KMS-11 (cell line): Measurements from ENCODE around the gene RGS21.

ENCODE experiments used
- H2AFZ ChIP-seq: fragments of 200-600 bp; sonication (generic); 2 replicates; pipeline ENCODE4 v1.6.1; 2016; ENCODE audit warnings: antibody characterized with exemption, mixed run types, low read depth
- H3K27ac ChIP-seq: fragments of 200-600 bp; sonication (generic); 2 replicates; pipeline ENCODE4 v1.6.1; 2016; ENCODE audit warnings: mild to moderate bottlenecking, mixed run types
- H3K27me3 ChIP-seq: fragments of 200-600 bp; sonication (generic); 2 replicates; pipeline ENCODE4 v1.6.1; 2017; ENCODE audit warnings: mild to moderate bottlenecking, low read depth, mixed run types, moderate library complexity; ENCODE audit not compliant: insufficient read depth
- H3K36me3 ChIP-seq: fragments of 200-600 bp; sonication (generic); 2 replicates; pipeline ENCODE4 v1.6.1; 2017; ENCODE audit warnings: mild to moderate bottlenecking, mixed run types; ENCODE audit not compliant: insufficient read depth
- H3K4me1 ChIP-seq: fragments of 200-600 bp; sonication (generic); 2 replicates; pipeline ENCODE4 v1.6.1; 2016; ENCODE audit warnings: mild to moderate bottlenecking, low read depth, mixed run types; ENCODE audit not compliant: poor library complexity, severe bottlenecking
- H3K4me2 ChIP-seq: fragments of 200-600 bp; sonication (generic); 2 replicates; pipeline ENCODE4 v1.7.0; 2016; ENCODE audit warnings: mild to moderate bottlenecking, mixed run types
- H3K4me3 ChIP-seq: fragments of 200-600 bp; sonication (generic); IDR thresholded peaks from 2 replicates; pipeline ENCODE4 v1.6.1; 2017; ENCODE audit warnings: low read depth, low read length, mixed read lengths; ENCODE audit not compliant: insufficient read depth
- H3K79me2 ChIP-seq: fragments of 200-600 bp; sonication (generic); 2 replicates; pipeline ENCODE4 v1.6.1; 2016; ENCODE audit warnings: low read depth, mixed run types; ENCODE audit not compliant: insufficient read depth
- H3K9ac ChIP-seq: fragments of 200-600 bp; sonication (generic); 2 replicates; pipeline ENCODE4 v1.6.1; 2016; ENCODE audit warnings: mild to moderate bottlenecking, mixed run types
- H4K20me1 ChIP-seq: fragments of 200-600 bp; sonication (generic); 2 replicates; pipeline ENCODE4 v1.6.1; 2016; ENCODE audit warnings: mild to moderate bottlenecking, mixed run types; ENCODE audit not compliant: insufficient read depth
- TF ChIP-seq, protein P1 (sequence below): fragments of 200-600 bp; sonication (generic); conservative IDR thresholded peaks from 2 replicates; pipeline ENCODE4 v1.6.1; 2017; ENCODE audit warnings: low read depth, mild to moderate bottlenecking, antibody characterized with exemption, low read length, moderate library complexity, mixed read lengths

RGS21 gene

DNA sequence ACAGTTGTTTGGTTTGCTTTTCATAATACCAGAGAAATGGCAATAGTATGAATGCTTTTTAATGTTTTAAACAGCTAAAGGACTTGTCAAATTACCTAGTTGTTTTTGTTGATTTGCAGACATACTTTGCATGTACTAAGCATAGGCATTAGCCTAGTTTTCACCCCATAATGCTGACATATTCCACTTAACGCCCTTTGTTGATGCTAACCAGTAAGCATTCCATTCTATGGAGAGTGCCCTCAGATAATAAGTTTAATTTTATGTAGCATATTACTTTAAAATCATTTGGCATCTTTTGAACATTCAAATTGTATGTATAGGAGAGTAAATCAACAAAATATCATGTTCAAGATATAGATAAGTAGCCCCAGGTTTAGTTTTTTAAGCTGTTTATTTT is 32.5 kb downstream of the RGS21 start:
- H3K36me3 ChIP-seq: no peaks in the 10 kb centered on the region
- H3K4me3 ChIP-seq: no peak overlapping the region
- no peaks in the 10 kb centered on the region for H4K20me1 ChIP-seq
- H3K4me1 ChIP-seq: no peaks in the 10 kb centered on the region
- H3K9ac ChIP-seq: no peak overlapping the region
- no peaks in the 10 kb centered on the region for H3K27me3 ChIP-seq
- no peak overlapping the region for H3K27ac ChIP-seq
- no peak overlapping the region for H3K4me2 ChIP-seq
- no peaks in the 10 kb centered on the region for H3K79me2 ChIP-seq
- no peak overlapping the region for H2AFZ ChIP-seq
- TF ChIP-seq, protein P1, sequence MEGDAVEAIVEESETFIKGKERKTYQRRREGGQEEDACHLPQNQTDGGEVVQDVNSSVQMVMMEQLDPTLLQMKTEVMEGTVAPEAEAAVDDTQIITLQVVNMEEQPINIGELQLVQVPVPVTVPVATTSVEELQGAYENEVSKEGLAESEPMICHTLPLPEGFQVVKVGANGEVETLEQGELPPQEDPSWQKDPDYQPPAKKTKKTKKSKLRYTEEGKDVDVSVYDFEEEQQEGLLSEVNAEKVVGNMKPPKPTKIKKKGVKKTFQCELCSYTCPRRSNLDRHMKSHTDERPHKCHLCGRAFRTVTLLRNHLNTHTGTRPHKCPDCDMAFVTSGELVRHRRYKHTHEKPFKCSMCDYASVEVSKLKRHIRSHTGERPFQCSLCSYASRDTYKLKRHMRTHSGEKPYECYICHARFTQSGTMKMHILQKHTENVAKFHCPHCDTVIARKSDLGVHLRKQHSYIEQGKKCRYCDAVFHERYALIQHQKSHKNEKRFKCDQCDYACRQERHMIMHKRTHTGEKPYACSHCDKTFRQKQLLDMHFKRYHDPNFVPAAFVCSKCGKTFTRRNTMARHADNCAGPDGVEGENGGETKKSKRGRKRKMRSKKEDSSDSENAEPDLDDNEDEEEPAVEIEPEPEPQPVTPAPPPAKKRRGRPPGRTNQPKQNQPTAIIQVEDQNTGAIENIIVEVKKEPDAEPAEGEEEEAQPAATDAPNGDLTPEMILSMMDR: no peak

DNA sequence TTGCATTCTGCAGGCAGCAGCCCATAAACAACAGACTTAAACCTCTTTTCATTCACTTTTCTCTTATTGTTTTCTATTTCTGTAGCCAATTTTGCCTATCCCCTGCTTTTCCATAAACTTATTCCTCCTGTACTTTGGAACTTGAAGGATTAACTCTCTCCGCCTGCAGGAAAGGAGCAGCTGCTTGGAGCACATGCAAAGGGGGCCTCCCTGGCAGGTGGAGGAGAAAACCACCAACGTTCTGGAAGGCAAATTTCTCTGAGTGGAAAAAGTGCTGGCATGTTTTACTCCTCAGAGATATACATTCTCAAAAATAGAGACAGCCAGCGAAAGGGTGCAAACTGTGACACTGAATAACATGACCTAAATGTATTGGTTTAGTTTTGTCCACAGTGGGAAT is 33.6 kb downstream of the RGS21 start:
- no peak overlapping the region for H3K27ac ChIP-seq
- no peak overlapping the region for H3K4me2 ChIP-seq
- no peak overlapping the region for H3K4me3 ChIP-seq
- H3K27me3 ChIP-seq: no peaks in the 10 kb centered on the region
- no peaks in the 10 kb centered on the region for H3K79me2 ChIP-seq
- no peaks in the 10 kb centered on the region for H3K36me3 ChIP-seq
- TF ChIP-seq, protein P1: no peak
- H2AFZ ChIP-seq: no peak overlapping the region
- no peaks in the 10 kb centered on the region for H3K4me1 ChIP-seq
- no peaks in the 10 kb centered on the region for H4K20me1 ChIP-seq
- H3K9ac ChIP-seq: no peak overlapping the region

DNA sequence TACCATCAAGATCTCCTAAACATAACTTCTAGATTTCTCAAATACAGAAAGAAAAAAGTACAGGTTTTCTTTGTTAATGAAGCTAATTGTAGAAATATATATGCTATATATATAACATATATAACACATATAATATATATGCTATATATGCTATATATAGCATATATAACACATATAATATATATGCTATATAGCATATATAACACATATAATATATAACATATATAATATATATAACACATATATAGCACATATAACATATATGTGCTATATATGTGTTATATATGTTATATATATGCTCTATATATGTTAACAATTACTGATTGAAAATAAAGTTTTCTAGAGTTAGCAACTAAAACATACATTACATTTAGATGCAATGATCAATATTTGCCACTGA is 34.8 kb downstream of the RGS21 start:
- Histone ChIP-seq H3K4me3 (no peak overlapping the region), H3K4me1 (no peaks in the 10 kb centered on the region), H2AFZ (no peak overlapping the region), H3K9ac (no peak overlapping the region), H4K20me1 (no peaks in the 10 kb centered on the region), H3K79me2 (no peaks in the 10 kb centered on the region), H3K36me3 (no peaks in the 10 kb centered on the region), H3K27me3 (no peaks in the 10 kb centered on the region), H3K4me2 (no peak overlapping the region), H3K27ac (no peak overlapping the region)
- TF ChIP-seq, protein P1: no peak

DNA sequence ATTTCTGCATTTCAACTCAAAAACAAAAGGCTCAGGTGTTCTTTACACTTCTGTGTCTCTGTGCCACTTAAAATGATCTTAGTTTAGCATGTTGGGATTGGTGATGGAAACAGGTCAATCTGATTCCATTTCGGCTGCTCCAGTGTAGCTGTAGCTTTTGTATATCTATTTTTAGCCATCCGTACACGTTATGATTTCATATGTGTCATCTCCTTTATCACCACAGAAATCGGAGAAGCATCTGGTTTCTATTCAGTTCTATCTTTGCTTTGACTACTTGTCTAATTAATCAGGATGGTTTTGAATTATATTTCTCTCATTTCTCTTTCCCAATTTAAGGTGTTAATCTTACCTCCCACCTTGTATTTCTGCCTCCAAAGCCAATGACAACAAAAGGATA is 41.1 kb downstream of the RGS21 start:
- H4K20me1 ChIP-seq: no peaks in the 10 kb centered on the region
- H3K4me2 ChIP-seq: no peak overlapping the region
- no peaks in the 10 kb centered on the region for H3K27me3 ChIP-seq
- TF ChIP-seq, protein P1: no peak
- H3K4me1 ChIP-seq: no peaks in the 10 kb centered on the region
- H3K36me3 ChIP-seq: no peaks in the 10 kb centered on the region
- H3K27ac ChIP-seq: no peak overlapping the region
- no peaks in the 10 kb centered on the region for H3K79me2 ChIP-seq
- no peak overlapping the region for H3K9ac ChIP-seq
- no peak overlapping the region for H2AFZ ChIP-seq
- H3K4me3 ChIP-seq: no peak overlapping the region

DNA sequence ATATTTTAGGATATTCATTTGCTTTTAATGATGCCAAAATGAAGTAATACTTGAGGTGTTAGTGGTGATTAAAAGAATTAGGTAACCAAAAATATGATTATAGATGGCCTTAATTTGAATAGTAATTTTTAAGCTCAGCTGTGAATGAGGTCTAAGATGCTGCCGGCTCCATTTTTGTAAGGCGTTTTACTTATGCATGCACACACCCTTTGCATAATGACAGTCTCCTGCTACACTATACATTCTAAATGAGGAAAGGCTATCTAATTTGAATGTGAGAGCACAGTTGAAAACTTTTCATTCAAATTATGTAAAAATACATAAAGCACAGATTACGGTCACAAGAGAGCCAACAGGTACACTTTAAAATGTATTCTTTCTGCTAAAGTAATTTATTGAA is 41.6 kb downstream of the RGS21 start:
- TF ChIP-seq, protein P1: no peak
- Histone ChIP-seq H3K27me3 (no peaks in the 10 kb centered on the region), H3K4me2 (no peak overlapping the region), H3K27ac (no peak overlapping the region), H4K20me1 (no peaks in the 10 kb centered on the region), H2AFZ (no peak overlapping the region), H3K9ac (no peak overlapping the region), H3K79me2 (no peaks in the 10 kb centered on the region), H3K36me3 (no peaks in the 10 kb centered on the region), H3K4me3 (no peak overlapping the region), H3K4me1 (no peaks in the 10 kb centered on the region)
